Gastroesophageal sphincter (tissue), 3 donors: Measurements from ENCODE around the gene RIC8B.

ENCODE experiments used
- CTCF ChIP-seq, 4 experiments: fragments of 200-600 bp in 2 of 4; fragments of 450-650 bp in 2 of 4; sonication (generic) in 1 of 4; IDR thresholded peaks; one replicate each; pipeline ENCODE4 v1.5.1; 2017 to 2019; ENCODE audit warnings: antibody characterized with exemption in 4 of 4, mild to moderate bottlenecking in 2 of 4, moderate library complexity in 2 of 4
- POLR2A ChIP-seq, 2 donors: fragments of 450-650 bp; IDR thresholded peaks; one replicate each; pipeline ENCODE4 v1.6.1; 2017; ENCODE audit warnings: antibody characterized with exemption in 2 of 2, mild to moderate bottlenecking in 2 of 2, moderate library complexity in 1 of 2

- no peak for TF ChIP-seq CTCF (IDR thresholded peaks at IDR 0.05)
- TF ChIP-seq POLR2A (IDR thresholded peaks at IDR 0.05) = no peak
Observed at GRCh38 chr12:106758349-106759110, 16.0 kb upstream of the RIC8B start.
